ENCODE results near the gene SMARCAL1. TPM values are rescaled to one million over a fixed set of nuclear protein-coding genes. Genes with fewer than 3 reads are reported as not detected.

Gene SMARCAL1
- total RNA-seq, 1 donor from 2014 or later, result 23.5 TPM

GRCh38 chr2:216490061-216490460, 77.8 kb downstream of the SMARCAL1 start:
- DNase-seq (ENCODE audit: low read depth), result peak; percentile 13
- TF ChIP-seq CTCF (conservative IDR thresholded peaks at IDR 0.05; ENCODE audit: low read depth, low read length), result no peak
- H3K4me3 ChIP-seq (ENCODE audit: low read depth, low read length), result no peak overlapping the region

GRCh38 chr2:216491793-216492596, 79.7 kb downstream of the SMARCAL1 start:
- TF ChIP-seq CTCF (conservative IDR thresholded peaks at IDR 0.05; ENCODE audit: low read depth, low read length), result no peak
- H3K4me3 ChIP-seq (ENCODE audit: low read depth, low read length), result no peak overlapping the region
- no peak for DNase-seq (ENCODE audit: low read depth)

- H3K4me3 ChIP-seq (ENCODE audit: low read depth, low read length), result no peak overlapping the region
- peak; percentile 10 for DNase-seq (ENCODE audit: low read depth)
- no peak for TF ChIP-seq CTCF (conservative IDR thresholded peaks at IDR 0.05; ENCODE audit: low read depth, low read length)
Observed at GRCh38 chr2:216492597-216493333, 80.5 kb downstream of the SMARCAL1 start.

- DNase-seq (ENCODE audit: low read depth), result no peak
- H3K4me3 ChIP-seq (ENCODE audit: low read depth, low read length), result no peak overlapping the region
- no peak for TF ChIP-seq CTCF (conservative IDR thresholded peaks at IDR 0.05; ENCODE audit: low read depth, low read length)
Observed at GRCh38 chr2:216493334-216493685, 81.0 kb downstream of the SMARCAL1 start.

- H3K4me3 ChIP-seq (ENCODE audit: low read depth, low read length), result no peak overlapping the region
- no peak for DNase-seq (ENCODE audit: low read depth)
- no peak for TF ChIP-seq CTCF (conservative IDR thresholded peaks at IDR 0.05; ENCODE audit: low read depth, low read length)
Observed at GRCh38 chr2:216495656-216496055, 83.4 kb downstream of the SMARCAL1 start.

GRCh38 chr2:216497382-216498069, 85.2 kb downstream of the SMARCAL1 start:
- H3K4me3 ChIP-seq (ENCODE audit: low read depth, low read length), result peak overlapping the region; percentile 76
- TF ChIP-seq CTCF (conservative IDR thresholded peaks at IDR 0.05; ENCODE audit: low read depth, low read length), result no peak
- DNase-seq (ENCODE audit: low read depth), result no peak
